CD4-positive, alpha-beta T cell (primary cell): ENCODE measurements around the gene HMCN1. TPM values are rescaled to one million over a fixed set of nuclear protein-coding genes. Genes with fewer than 3 reads are reported as not detected.

Experiments used
- ATAC-seq: fragments of 200-7000 bp; cut with Tn5 transposase; one replicate; pipeline ENCODE4 v1.10.0; 2022; ENCODE audit warnings: mild to moderate bottlenecking; ENCODE audit not compliant: poor library complexity
- CTCF ChIA-PET: fragments of 350-600 bp; sonication (Branson Sonifier 250); formaldehyde crosslinking; loops from one replicate; lab custom pipeline; 2021; ENCODE audit warnings: antibody characterized with exemption, inconsistent platforms; lab: Charles Lee
- POLR2A ChIA-PET: fragments of 350-600 bp; sonication (Branson Sonifier 250); formaldehyde crosslinking; loops from one replicate; lab custom pipeline; 2021; ENCODE audit warnings: antibody characterized with exemption, inconsistent platforms; lab: Charles Lee
- DNase-seq, 14 experiments: peaks; one replicate each; pipeline ENCODE4 v3.0.0-alpha.2; 2013 to 2020; ENCODE audit warnings: mixed read lengths in 2 of 14
- H3K27ac ChIP-seq, 2 donors: one replicate each; pipeline versions ENCODE4 v1.5.1 to v1.7.0; 2013; ENCODE audit warnings: low read length in 2 of 2, low read depth in 1 of 2, mild to moderate bottlenecking in 1 of 2
- H3K27me3 ChIP-seq, 2 experiments: 1 replicate in 1 of 2; 2 replicates in 1 of 2; pipeline versions ENCODE4 v1.6.1 to v1.7.0; 2013; ENCODE audit warnings: low read length in 2 of 2, control low read depth in 1 of 2, mild to moderate bottlenecking in 1 of 2, moderate library complexity in 1 of 2; ENCODE audit not compliant: insufficient read depth in 2 of 2, control insufficient read depth in 1 of 2
- H3K36me3 ChIP-seq: one replicate; pipeline ENCODE4 v1.6.1; 2013; ENCODE audit warnings: low read length, control low read depth; ENCODE audit not compliant: insufficient read depth
- H3K4me1 ChIP-seq: one replicate; pipeline ENCODE4 v1.6.1; 2013; ENCODE audit warnings: low read length, control low read depth; ENCODE audit not compliant: insufficient read depth
- H3K4me3 ChIP-seq: one replicate; pipeline ENCODE4 v1.5.1; 2013; ENCODE audit warnings: mild to moderate bottlenecking, low read length, moderate library complexity
- H3K9me3 ChIP-seq, 2 experiments: 1 replicate in 1 of 2; 2 replicates in 1 of 2; pipeline versions ENCODE4 v1.6.1 to v1.7.0; 2013; ENCODE audit warnings: low read length in 2 of 2, mild to moderate bottlenecking in 2 of 2, control low read depth in 1 of 2, moderate library complexity in 1 of 2; ENCODE audit not compliant: control insufficient read depth in 1 of 2, insufficient read depth in 1 of 2
- H3K27ac Mint-ChIP-seq: one replicate; pipeline ENCODE4 v1.8.0; 2020; ENCODE audit warnings: mixed read lengths
- H3K27me3 Mint-ChIP-seq: one replicate; pipeline ENCODE4 v1.8.0; 2021; ENCODE audit warnings: mixed read lengths
- H3K36me3 Mint-ChIP-seq: one replicate; pipeline ENCODE4 v1.8.0; 2021; ENCODE audit warnings: low read depth, mixed read lengths
- H3K4me1 Mint-ChIP-seq: one replicate; pipeline ENCODE4 v1.8.0; 2021; ENCODE audit warnings: low read depth, mixed read lengths
- H3K4me3 Mint-ChIP-seq: one replicate; pipeline ENCODE4 v1.8.0; 2020; ENCODE audit warnings: mild to moderate bottlenecking, mixed read lengths
- H3K9me3 Mint-ChIP-seq: one replicate; pipeline ENCODE4 v1.8.0; 2020; ENCODE audit warnings: mixed read lengths
- CTCF ChIP-seq: fragments of 200-600 bp; IDR thresholded peaks from one replicate; pipeline ENCODE4 v1.8.0; 2022; ENCODE audit warnings: antibody characterized with exemption, mild to moderate bottlenecking
- intact Hi-C, 2 experiments: fragments of 100-400 bp; cut with DNase I in 1 of 2; cut with micrococcal nuclease in 1 of 2; formaldehyde crosslinking; loops; one replicate each; pipeline versions ENCODE4 v1.15.1 to v1.9.0; 2023 to 2025; cut with DNase I, micrococcal nuclease
- total RNA-seq, 174 experiments: library from RNA in 2 of 174; stranded (reverse) in 2 of 174; gene quantifications; one replicate each; pipeline ENCODE4 v1.2.3 and lab custom pipeline; 2021 to 2026

The HMCN1 gene
- total RNA-seq, 2 experiments from 2014 or later = 0.14 TPM

DNA sequence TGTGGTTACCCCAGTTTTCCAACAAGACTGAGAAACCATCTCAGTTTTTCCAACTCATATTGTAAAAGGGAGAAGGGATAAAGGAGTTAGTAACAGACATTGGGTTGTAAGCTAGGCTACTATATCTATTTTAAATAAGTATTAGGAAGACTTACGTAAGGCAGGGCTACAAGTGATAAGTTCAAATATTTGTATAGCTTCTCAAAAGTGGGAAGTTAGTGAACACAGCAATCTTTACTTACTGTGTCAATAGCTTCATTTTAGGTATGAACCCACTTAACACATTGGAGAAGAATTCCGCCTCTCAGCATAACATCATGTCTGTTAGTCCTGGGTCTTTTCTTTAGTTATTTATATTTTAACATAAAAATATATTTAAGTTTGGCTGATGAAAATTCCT is 320.7 kb downstream of the HMCN1 start:
- Histone ChIP-seq H3K4me1 (no peaks in the 10 kb centered on the region), H3K9me3 (no peaks in the 10 kb centered on the region), H3K36me3 (no peaks in the 10 kb centered on the region), H3K27ac (no peak overlapping the region), H3K27me3 (no peaks in the 10 kb centered on the region), H3K4me3 (no peak overlapping the region)
- no peak for TF ChIP-seq CTCF
- intact Hi-C loops = no loop called here
- no peak overlapping the region for H3K4me3 Mint-ChIP-seq
- no peak for DNase-seq
- ChIA-PET CTCF (interaction anchor here (0.9 kb wide), 1 partner anchor 15 kb away, joined by 3 read pairs; no protein-coding TSS in a partner anchor), POLR2A (no interaction called here)
- no peak for ATAC-seq
- H3K4me1 Mint-ChIP-seq = no peaks in the 10 kb centered on the region
- no peaks in the 10 kb centered on the region for H3K36me3 Mint-ChIP-seq
- H3K27me3 Mint-ChIP-seq = no peaks in the 10 kb centered on the region
- H3K9me3 Mint-ChIP-seq = no peaks in the 10 kb centered on the region
- no peak overlapping the region for H3K27ac Mint-ChIP-seq

DNA sequence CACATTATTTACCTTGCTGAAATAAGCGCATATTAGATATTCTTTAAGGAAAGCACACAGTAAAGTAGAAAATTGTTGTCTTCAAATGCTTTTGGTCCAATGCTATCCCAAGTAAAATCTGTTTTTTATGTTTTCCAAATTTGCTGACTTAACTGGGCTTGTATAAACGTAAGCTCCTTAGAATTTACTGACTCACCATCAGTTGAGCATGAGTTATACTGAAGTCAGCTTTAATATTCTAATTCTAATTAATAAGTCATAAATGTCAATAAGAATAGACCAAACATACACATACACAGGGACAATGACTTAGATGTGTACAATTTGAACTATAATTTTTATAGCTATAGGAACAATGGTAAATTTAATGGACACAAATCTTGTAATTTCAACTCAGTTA is 321.7 kb downstream of the HMCN1 start:
- H3K27me3 ChIP-seq = no peaks in the 10 kb centered on the region
- H3K27me3 Mint-ChIP-seq = no peaks in the 10 kb centered on the region
- no peak overlapping the region for H3K27ac ChIP-seq
- no peaks in the 10 kb centered on the region for H3K9me3 ChIP-seq
- no peaks in the 10 kb centered on the region for H3K36me3 ChIP-seq
- intact Hi-C loops = no loop called here
- TF ChIP-seq CTCF = no peak
- H3K4me1 ChIP-seq = no peaks in the 10 kb centered on the region
- POLR2A ChIA-PET = no interaction called here
- H3K4me3 ChIP-seq = no peak overlapping the region
- DNase-seq (no peak), ATAC-seq (no peak)
- H3K27ac Mint-ChIP-seq = no peak overlapping the region
- H3K9me3 Mint-ChIP-seq = no peaks in the 10 kb centered on the region
- CTCF ChIA-PET = no interaction called here
- no peak overlapping the region for H3K4me3 Mint-ChIP-seq
- no peaks in the 10 kb centered on the region for H3K4me1 Mint-ChIP-seq
- H3K36me3 Mint-ChIP-seq = no peaks in the 10 kb centered on the region

- H3K27ac ChIP-seq = no peak overlapping the region
- DNase-seq (no peak), ATAC-seq (no peak)
- H3K4me3 ChIP-seq = no peak overlapping the region
- ChIA-PET POLR2A (no interaction called here), CTCF (no interaction called here)
- Mint-ChIP-seq H3K9me3 (no peaks in the 10 kb centered on the region), H3K36me3 (no peaks in the 10 kb centered on the region), H3K4me1 (no peaks in the 10 kb centered on the region), H3K27me3 (no peaks in the 10 kb centered on the region), H3K4me3 (no peak overlapping the region), H3K27ac (no peak overlapping the region)
- H3K27me3 ChIP-seq = no peaks in the 10 kb centered on the region
- TF ChIP-seq CTCF = no peak
- no peaks in the 10 kb centered on the region for H3K9me3 ChIP-seq
- no peaks in the 10 kb centered on the region for H3K4me1 ChIP-seq
- no peaks in the 10 kb centered on the region for H3K36me3 ChIP-seq
- intact Hi-C loops = no loop called here
Observed at GRCh38 chr1:186057086-186057485, 322.9 kb downstream of the HMCN1 start.
